K562 (cell line): ENCODE data around the gene MBP. TPM values are rescaled to one million over a fixed set of nuclear protein-coding genes. Genes with fewer than 3 reads are reported as not detected.

Experiments used
- ATAC-seq: fragments of 200-7000 bp; cut with Tn5 transposase; 3 replicates; pipeline ENCODE4 v1.9.1; 2020; ENCODE audit warnings: moderate library complexity
- BruUV-seq: library from RNA; stranded (reverse); fragments of 400-500 nt; replicated peaks from 2 replicates; lab custom pipeline; 2021; lab: Mats Ljungman, UMichigan
- CTCF ChIA-PET: fragments of 300-600 bp; formaldehyde crosslinking; extraction: SDS; loops from one replicate; lab custom pipeline; 2021; ENCODE audit warnings: low intra/inter-chr PET ratio; lab: Yijun Ruan, JAX
- POLR2A ChIA-PET: fragments of 300-600, 350-650 bp; sonication (Branson Sonifier 250); formaldehyde crosslinking; extraction: SDS; loops from one replicate; lab custom pipeline; 2021; ENCODE audit warnings: antibody characterized with exemption, inconsistent platforms; lab: Yijun Ruan, JAX
- DNase-seq, 4 experiments: peaks; one replicate each; pipeline versions ENCODE4 v3.0.0 to v3.0.0-alpha.2; 2011 to 2018; ENCODE audit warnings: low spot score in 3 of 4, mixed read lengths in 3 of 4; ENCODE audit errors: extremely low read depth in 1 of 4
- FAIRE-seq: peaks from 2 replicates; lab custom pipeline; 2011; peaks lifted over from hg19 to GRCh38; lab: Jason Lieb, UNC
- H2AFZ ChIP-seq: 2 replicates; pipeline ENCODE4 v1.6.0; 2011; ENCODE audit warnings: low read depth, low read length, control low read depth, inconsistent platforms
- H3K27ac ChIP-seq: fragments of 200-600 bp; 3 replicates; pipeline ENCODE4 v1.8.0; 2011; ENCODE audit warnings: low read depth, mild to moderate bottlenecking, control low read depth, inconsistent platforms, low read length, moderate library complexity, mixed read lengths; ENCODE audit errors: extremely low read depth
- H3K27me3 ChIP-seq, 2 experiments: fragments of 300-600 bp in 1 of 2; 2 replicates in 1 of 2; 3 replicates in 1 of 2; pipeline versions ENCODE4 v1.6.0 to v1.8.0; 2011; ENCODE audit warnings: inconsistent platforms in 2 of 2, low read length in 2 of 2, mild to moderate bottlenecking in 1 of 2, mixed read lengths in 1 of 2, moderate library complexity in 1 of 2; ENCODE audit not compliant: control insufficient read depth in 2 of 2, insufficient read depth in 2 of 2
- H3K36me3 ChIP-seq: fragments of 300-600 bp; 3 replicates; pipeline ENCODE4 v1.8.0; 2011; ENCODE audit warnings: mild to moderate bottlenecking, low read length, inconsistent platforms; ENCODE audit not compliant: control insufficient read depth, insufficient read depth
- H3K4me1 ChIP-seq, 2 experiments: fragments of 200-600 bp in 1 of 2; replicated peaks in 1 of 2; 2 replicates in 1 of 2; 3 replicates in 1 of 2; pipeline versions ENCODE4 v1.5.1 to v1.8.0; 2011; ENCODE audit warnings: inconsistent platforms in 2 of 2, low read length in 2 of 2, mild to moderate bottlenecking in 1 of 2, mixed read lengths in 1 of 2, moderate library complexity in 1 of 2; ENCODE audit not compliant: control insufficient read depth in 2 of 2, insufficient read depth in 2 of 2
- H3K4me2 ChIP-seq: 2 replicates; pipeline ENCODE4 v1.6.1; 2011; ENCODE audit warnings: low read length, control low read depth, inconsistent platforms, mixed read lengths; ENCODE audit not compliant: insufficient read depth
- H3K4me3 ChIP-seq: fragments of 200-600 bp; sonication (generic), shearing (Covaris generic); 2 replicates; pipeline ENCODE4 v1.5.1; 2016; ENCODE audit warnings: control low read depth, inconsistent platforms
- H3K79me2 ChIP-seq: fragments of 200-600 bp; 3 replicates; pipeline ENCODE4 v1.8.0; 2011; ENCODE audit warnings: low read length, inconsistent platforms; ENCODE audit not compliant: control insufficient read depth, insufficient read depth
- H3K9ac ChIP-seq, 2 experiments: 2 replicates each; pipeline versions ENCODE4 v1.6.0 to v1.6.1; 2011; ENCODE audit warnings: low read depth in 2 of 2, low read length in 2 of 2, control low read depth in 1 of 2, inconsistent platforms in 1 of 2, mild to moderate bottlenecking in 1 of 2, mixed read lengths in 1 of 2; ENCODE audit not compliant: insufficient read depth in 1 of 2
- H3K9me1 ChIP-seq: one replicate; pipeline ENCODE4 v1.6.0; 2011; ENCODE audit warnings: inconsistent platforms, mild to moderate bottlenecking, low read length, moderate library complexity; ENCODE audit not compliant: control insufficient read depth, insufficient read depth
- H3K9me3 ChIP-seq: replicated peaks from 2 replicates; pipeline ENCODE4 v1.5.1; 2011; ENCODE audit warnings: low read depth, low read length, inconsistent platforms; ENCODE audit not compliant: control insufficient read depth, insufficient read depth
- H4K20me1 ChIP-seq: replicated peaks from 2 replicates; pipeline ENCODE4 v1.6.1; 2011; ENCODE audit warnings: low read length, inconsistent platforms, mixed read lengths; ENCODE audit not compliant: control insufficient read depth, insufficient read depth
- FOSL1 ChIP-seq: fragments of 200-800 bp; sonication (Bioruptor generic); conservative IDR thresholded peaks from 2 replicates; pipeline ENCODE4 v1.6.1; 2016; ENCODE audit warnings: missing genetic modification characterization, missing compliant biosample characterization
- FOXJ3 ChIP-seq: sonication (generic); formaldehyde crosslinking; IDR thresholded peaks from 2 replicates; pipeline ENCODE4 v1.4.0; 2020; ENCODE audit warnings: mild to moderate bottlenecking, missing genetic modification reagents
- JUNB ChIP-seq: fragments of 450-650 bp; formaldehyde crosslinking; conservative IDR thresholded peaks from 2 replicates; pipeline ENCODE4 v1.4.0; 2020; ENCODE audit warnings: mild to moderate bottlenecking
- WGBS: fragments of 100-300 bp; shearing (Covaris generic); methylation state at CpG from one replicate; pipeline ENCODE4 v1.1.6; 2016; ENCODE audit warnings: low coverage, mixed read lengths; ENCODE audit not compliant: insufficient coverage; ENCODE audit errors: missing lambda C conversion rate; 5-methylcytosine and 5-hydroxymethylcytosine counted together
- in situ Hi-C: fragments of 300-500 bp; cut with MboI; formaldehyde crosslinking; loops from 4 replicates; pipeline ENCODE4 v1.15.0; 2018; ENCODE audit warnings: inconsistent platforms, mixed read lengths
- intact Hi-C: fragments of 100-400 bp; cut with micrococcal nuclease; formaldehyde crosslinking; loops from 2 replicates; pipeline ENCODE4 v1.14.2; 2022
- polyA plus RNA-seq, 8 experiments: library from polyadenylated mRNA; depleted of rRNA in 4 of 8; stranded (reverse) in 5 of 8; unstranded in 3 of 8; fragments of >200 nt; fragmentation: Nextera tagmentation in 2 of 8; fragmentation: Illumina TruSeq in 1 of 8; extraction: Ambion mirVana in 2 of 8; extraction: Trizol in 1 of 8; gene quantifications; 2 replicates each; pipeline versions ENCODE4 v1.2.1 to v1.2.3, GENCODE V29; 2011 to 2014; ENCODE audit warnings: inconsistent platforms in 1 of 8, missing spikeins in 1 of 8
- total RNA-seq, 7 experiments: library from RNA; depleted of rRNA in 6 of 7; stranded (reverse); fragments of >200 nt in 6 of 7; fragmentation: Illumina TruSeq in 2 of 7; extraction: Trizol in 2 of 7; gene quantifications; 2 replicates each; pipeline versions ENCODE4 v1.2.1 to v1.2.3, GENCODE V29; 2011 to 2021; ENCODE audit warnings: low replicate concordance in 1 of 7
- TF ChIP-seq, protein P1 (sequence below), 2 experiments: fragments of 450-650 bp in 1 of 2; sonication (generic) in 1 of 2; formaldehyde crosslinking in 1 of 2; IDR thresholded peaks in 1 of 2; conservative IDR thresholded peaks in 1 of 2; 2 replicates each; pipeline versions ENCODE4 v1.6.1 to v1.8.1; 2016 to 2023; ENCODE audit warnings: mild to moderate bottlenecking in 2 of 2, moderate library complexity in 2 of 2, inconsistent platforms in 1 of 2, missing genetic modification reagents in 1 of 2

Gene MBP
- total and polyA plus RNA-seq, 9 of the 15 experiments (the other 6 are each of a cell fraction or from before 2014, with no cell fraction given): 0.09 TPM; not detected in 8

DNA sequence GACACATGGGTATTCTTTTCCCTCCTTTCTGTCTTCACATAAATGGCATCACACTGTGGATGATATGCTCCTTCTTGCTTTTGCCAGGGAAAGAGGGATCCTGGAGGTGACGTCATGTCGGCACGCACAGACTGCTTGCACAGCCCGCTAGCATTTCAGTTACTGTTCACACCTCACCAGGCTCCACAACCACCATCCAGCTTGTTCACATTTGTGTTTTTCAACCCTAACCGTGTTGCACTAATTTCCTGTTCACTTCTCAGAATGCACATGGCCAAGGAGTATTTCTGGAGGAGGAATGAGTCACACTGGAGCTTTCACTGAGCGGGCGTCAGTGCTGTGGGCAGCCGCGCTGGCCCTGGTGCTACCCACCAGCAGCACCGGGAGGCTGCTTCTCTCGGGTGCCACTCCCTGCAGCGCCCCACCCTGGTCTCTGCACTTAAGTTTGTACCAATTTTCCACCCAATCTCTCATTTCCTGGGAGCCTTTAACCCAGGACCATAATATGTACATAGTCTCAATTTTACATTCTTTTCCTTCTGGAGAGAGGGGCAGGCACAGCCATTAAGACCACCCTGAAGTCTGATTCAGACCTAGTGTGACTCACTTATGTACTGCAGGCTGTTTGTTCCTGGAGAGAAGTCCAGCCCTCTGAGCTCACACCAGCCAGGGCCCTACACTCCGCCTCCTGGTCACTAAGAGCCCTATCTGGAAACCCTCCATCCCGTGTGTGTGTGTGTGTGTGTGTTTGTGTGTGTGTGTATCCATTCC is 65.1 kb downstream of the MBP start:
- ATAC-seq (no peak), DNase-seq (no peak), FAIRE-seq (no peak)
- Histone ChIP-seq H3K4me3 (no peak overlapping the region), H3K4me2 (no peak overlapping the region), H3K9me1 (no peaks in the 10 kb centered on the region), H3K9me3 (no peaks in the 10 kb centered on the region), H2AFZ (no peak overlapping the region), H3K4me1 (no peaks in the 10 kb centered on the region), H3K79me2 (no peaks in the 10 kb centered on the region), H3K9ac (no peak overlapping the region), H4K20me1 (no peaks in the 10 kb centered on the region), H3K36me3 (no peaks in the 10 kb centered on the region), H3K27ac (no peak overlapping the region), H3K27me3 (peaks cover 4 to 32% of the 10 kb centered on the region in 2 experiments)
- TF ChIP-seq JUNB (CRISPR knock-in tag) (0 out of 2 replicates have a peak, but pooled peaks have one; percentile 39), FOXJ3 (CRISPR knock-in tag) (no peak), FOSL1 (peak; percentile 58)
- TF ChIP-seq, protein P1, sequence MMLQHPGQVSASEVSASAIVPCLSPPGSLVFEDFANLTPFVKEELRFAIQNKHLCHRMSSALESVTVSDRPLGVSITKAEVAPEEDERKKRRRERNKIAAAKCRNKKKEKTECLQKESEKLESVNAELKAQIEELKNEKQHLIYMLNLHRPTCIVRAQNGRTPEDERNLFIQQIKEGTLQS (IDR thresholded peaks at IDR 0.05): peak; percentile 37; the same call in 1 of the 2 replicates
- TF ChIP-seq, protein P1 (CRISPR knock-in tag; conservative IDR thresholded peaks at IDR 0.05): no peak
- WGBS: 2% methylated on average over 9 of the region's 14 CpGs
- POLR2A ChIA-PET: no interaction called here
- BruUV-seq: no TSS peak
- in situ Hi-C loops (no loop called here), intact Hi-C loops (no loop called here)
- CTCF ChIA-PET: no interaction called here
